Liver (tissue), 9 donors: Measurements from ENCODE around the gene CAPS. TPM values are rescaled to one million over a fixed set of nuclear protein-coding genes. Genes with fewer than 3 reads are reported as not detected.

ENCODE experiments used
- DNase-seq: peaks from one replicate; pipeline ENCODE4 v3.0.0-alpha.2; 2017; ENCODE audit warnings: low spot score
- H3K27ac ChIP-seq, 2 donors: one replicate each; pipeline ENCODE4 v1.7.0; 2013; ENCODE audit warnings: inconsistent platforms in 2 of 2, low read length in 2 of 2, control low read depth in 1 of 2, low read depth in 1 of 2, mild to moderate bottlenecking in 1 of 2
- H3K27me3 ChIP-seq, 4 donors: one replicate each; pipeline versions ENCODE4 v1.6.1 to v1.7.0; 2013; ENCODE audit warnings: low read length in 3 of 4, inconsistent platforms in 1 of 4, mild to moderate bottlenecking in 1 of 4, moderate library complexity in 1 of 4; ENCODE audit not compliant: control insufficient read depth in 4 of 4, insufficient read depth in 4 of 4
- H3K36me3 ChIP-seq, 4 donors: one replicate each; pipeline versions ENCODE4 v1.6.1 to v1.7.0; 2013; ENCODE audit warnings: low read length in 3 of 4, mild to moderate bottlenecking in 3 of 4, low read depth in 1 of 4, moderate library complexity in 1 of 4; ENCODE audit not compliant: control insufficient read depth in 4 of 4, insufficient read depth in 3 of 4
- H3K4me1 ChIP-seq, 4 donors: one replicate each; pipeline versions ENCODE4 v1.6.1 to v1.7.0; 2013; ENCODE audit warnings: low read length in 3 of 4, mild to moderate bottlenecking in 3 of 4, moderate library complexity in 1 of 4; ENCODE audit not compliant: control insufficient read depth in 4 of 4, insufficient read depth in 4 of 4
- H3K4me3 ChIP-seq, 3 donors: one replicate each; pipeline versions ENCODE4 v1.6.1 to v1.7.0; 2013; ENCODE audit warnings: low read length in 3 of 3, control low read depth in 1 of 3, low read depth in 1 of 3, mild to moderate bottlenecking in 1 of 3
- H3K9ac ChIP-seq, 2 donors: one replicate each; pipeline ENCODE4 v1.7.0; 2013; ENCODE audit warnings: low read length in 2 of 2, mild to moderate bottlenecking in 2 of 2, moderate library complexity in 2 of 2, control low read depth in 1 of 2, low read depth in 1 of 2
- H3K9me3 ChIP-seq, 4 donors: one replicate each; pipeline versions ENCODE4 v1.6.1 to v1.7.0; 2013; ENCODE audit warnings: low read length in 3 of 4; ENCODE audit not compliant: control insufficient read depth in 4 of 4
- ATF3 ChIP-seq: IDR thresholded peaks from 2 replicates; pipeline ENCODE4 v1.6.1; 2016; ENCODE audit warnings: antibody characterized with exemption
- CTCF ChIP-seq: fragments of 150-350 bp; IDR thresholded peaks from 2 replicates; pipeline ENCODE4 v1.5.1; 2017; ENCODE audit warnings: improper control_type of control experiment, low read depth, low read length; ENCODE audit not compliant: missing input control
- EGR1 ChIP-seq, 2 donors: IDR thresholded peaks; 2 replicates each; pipeline ENCODE4 v1.6.1; 2016 to 2018; ENCODE audit warnings: antibody characterized with exemption in 2 of 2, low read depth in 2 of 2
- FOXA1 ChIP-seq: IDR thresholded peaks from 2 replicates; pipeline ENCODE4 v1.6.1; 2016; ENCODE audit warnings: antibody characterized with exemption
- FOXA2 ChIP-seq: IDR thresholded peaks from 2 replicates; pipeline ENCODE4 v1.6.1; 2016; ENCODE audit warnings: antibody characterized with exemption
- GABPA ChIP-seq, 2 donors: IDR thresholded peaks in 1 of 2; conservative IDR thresholded peaks in 1 of 2; 2 replicates each; pipeline ENCODE4 v1.6.1; 2016; ENCODE audit warnings: antibody characterized with exemption in 2 of 2, mild to moderate bottlenecking in 1 of 2, moderate library complexity in 1 of 2
- HNF4A ChIP-seq, 2 donors: conservative IDR thresholded peaks; 2 replicates each; pipeline ENCODE4 v1.6.1; 2016; ENCODE audit warnings: antibody characterized with exemption in 2 of 2, mild to moderate bottlenecking in 2 of 2
- HNF4G ChIP-seq: IDR thresholded peaks from 2 replicates; pipeline ENCODE4 v1.6.1; 2016; ENCODE audit warnings: antibody characterized with exemption
- JUND ChIP-seq, 2 donors: IDR thresholded peaks; 2 replicates each; pipeline ENCODE4 v1.6.1; 2016; ENCODE audit warnings: antibody characterized with exemption in 2 of 2
- MAX ChIP-seq: IDR thresholded peaks from 2 replicates; pipeline ENCODE4 v1.6.1; 2016; ENCODE audit warnings: antibody characterized with exemption
- NR2F2 ChIP-seq: IDR thresholded peaks from 2 replicates; pipeline ENCODE4 v1.6.1; 2016; ENCODE audit warnings: antibody characterized with exemption
- RAD21 ChIP-seq, 2 donors: IDR thresholded peaks; 2 replicates each; pipeline ENCODE4 v1.6.1; 2016; ENCODE audit warnings: antibody characterized with exemption in 2 of 2, mild to moderate bottlenecking in 2 of 2
- RXRA ChIP-seq, 2 donors: IDR thresholded peaks; 2 replicates each; pipeline ENCODE4 v1.6.1; 2017 to 2018; ENCODE audit warnings: antibody characterized with exemption in 2 of 2, mild to moderate bottlenecking in 1 of 2
- SP1 ChIP-seq: IDR thresholded peaks from 2 replicates; pipeline ENCODE4 v1.6.1; 2018; ENCODE audit warnings: antibody characterized with exemption, mild to moderate bottlenecking
- TAF1 ChIP-seq: conservative IDR thresholded peaks from 2 replicates; pipeline ENCODE4 v1.6.1; 2016; ENCODE audit warnings: antibody characterized with exemption, mild to moderate bottlenecking
- YY1 ChIP-seq: IDR thresholded peaks from 2 replicates; pipeline ENCODE4 v1.6.1; 2016; ENCODE audit warnings: antibody characterized with exemption, mild to moderate bottlenecking
- WGBS: extraction: QIAGEN DNeasy Blood & Tissue Kit; methylation state at CpG from one replicate; pipeline ENCODE4 v1.1.7; 2013; 5-methylcytosine and 5-hydroxymethylcytosine counted together
- polyA plus RNA-seq, 2 donors: library from polyadenylated mRNA; stranded (reverse) in 1 of 2; unstranded in 1 of 2; fragments of 200-250 nt in 1 of 2; fragments of >200 nt in 1 of 2; fragmentation: Nextera tagmentation in 1 of 2; extraction: Ambion mirVana in 1 of 2; gene quantifications; one replicate each; pipeline versions ENCODE4 v1.2.1 to v1.2.3, GENCODE V29; 2013 to 2015
- total RNA-seq, 2 donors: library from RNA; depleted of rRNA; stranded (reverse); fragments of >200 nt; gene quantifications; one replicate each; pipeline ENCODE4 v1.2.3, GENCODE V29; 2014
- TF ChIP-seq, protein P1 (sequence below): IDR thresholded peaks from 2 replicates; pipeline ENCODE4 v1.6.1; 2016; ENCODE audit warnings: antibody characterized with exemption
- TF ChIP-seq, protein P2 (sequence below): IDR thresholded peaks from 2 replicates; pipeline ENCODE4 v1.6.1; 2016; ENCODE audit warnings: antibody characterized with exemption, mild to moderate bottlenecking
- donor health status: healthy.
- donor health status: healthy.
- donor health status: healthy.
- donor health status: healthy.
- donor health status: healthy.

CAPS gene
- total and polyA plus RNA-seq, 4 donors, result 2.1 to 11.4 (median 3.5) TPM

- Histone ChIP-seq H3K9me3 (no peaks in the 10 kb centered on the region), H3K4me3 (no peak overlapping the region), H3K9ac (no peak overlapping the region), H3K36me3 (no peaks in the 10 kb centered on the region), H3K4me1 (peaks cover 4 to 9% (median 5%) of the 10 kb centered on the region in 4 donors), H3K27me3 (no peaks in the 10 kb centered on the region), H3K27ac (peak overlapping the region; percentile 67 to 83)
- TF ChIP-seq NR2F2 (peak; percentile 64), FOXA1 (peak; percentile 56), GABPA (IDR thresholded peaks at IDR 0.05 in 1 of 2, conservative IDR thresholded peaks at IDR 0.05 in 1 of 2) (peak; percentile 42 to 75), RAD21 (IDR thresholded peaks at IDR 0.05) (peak; percentile 40 to 61), FOXA2 (peak; percentile 65), YY1 (peak; percentile 82), JUND (IDR thresholded peaks at IDR 0.05) (peak; percentile 60 to 78), RXRA (IDR thresholded peaks at IDR 0.05) (peak; percentile 94 to 96), ATF3 (peak; percentile 88), SP1 (peak; percentile 98), HNF4G (peak; percentile 70), HNF4A (conservative IDR thresholded peaks at IDR 0.05) (peak; percentile 93), EGR1 (IDR thresholded peaks at IDR 0.05; ENCODE audit: low read depth in 2 of 2) (peak; percentile 58 to 78), CTCF (no peak), MAX (peak; percentile 94), TAF1 (peak; percentile 39)
- TF ChIP-seq, protein P1, sequence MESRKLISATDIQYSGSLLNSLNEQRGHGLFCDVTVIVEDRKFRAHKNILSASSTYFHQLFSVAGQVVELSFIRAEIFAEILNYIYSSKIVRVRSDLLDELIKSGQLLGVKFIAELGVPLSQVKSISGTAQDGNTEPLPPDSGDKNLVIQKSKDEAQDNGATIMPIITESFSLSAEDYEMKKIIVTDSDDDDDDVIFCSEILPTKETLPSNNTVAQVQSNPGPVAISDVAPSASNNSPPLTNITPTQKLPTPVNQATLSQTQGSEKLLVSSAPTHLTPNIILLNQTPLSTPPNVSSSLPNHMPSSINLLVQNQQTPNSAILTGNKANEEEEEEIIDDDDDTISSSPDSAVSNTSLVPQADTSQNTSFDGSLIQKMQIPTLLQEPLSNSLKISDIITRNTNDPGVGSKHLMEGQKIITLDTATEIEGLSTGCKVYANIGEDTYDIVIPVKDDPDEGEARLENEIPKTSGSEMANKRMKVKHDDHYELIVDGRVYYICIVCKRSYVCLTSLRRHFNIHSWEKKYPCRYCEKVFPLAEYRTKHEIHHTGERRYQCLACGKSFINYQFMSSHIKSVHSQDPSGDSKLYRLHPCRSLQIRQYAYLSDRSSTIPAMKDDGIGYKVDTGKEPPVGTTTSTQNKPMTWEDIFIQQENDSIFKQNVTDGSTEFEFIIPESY, result peak; percentile 85
- TF ChIP-seq, protein P2, sequence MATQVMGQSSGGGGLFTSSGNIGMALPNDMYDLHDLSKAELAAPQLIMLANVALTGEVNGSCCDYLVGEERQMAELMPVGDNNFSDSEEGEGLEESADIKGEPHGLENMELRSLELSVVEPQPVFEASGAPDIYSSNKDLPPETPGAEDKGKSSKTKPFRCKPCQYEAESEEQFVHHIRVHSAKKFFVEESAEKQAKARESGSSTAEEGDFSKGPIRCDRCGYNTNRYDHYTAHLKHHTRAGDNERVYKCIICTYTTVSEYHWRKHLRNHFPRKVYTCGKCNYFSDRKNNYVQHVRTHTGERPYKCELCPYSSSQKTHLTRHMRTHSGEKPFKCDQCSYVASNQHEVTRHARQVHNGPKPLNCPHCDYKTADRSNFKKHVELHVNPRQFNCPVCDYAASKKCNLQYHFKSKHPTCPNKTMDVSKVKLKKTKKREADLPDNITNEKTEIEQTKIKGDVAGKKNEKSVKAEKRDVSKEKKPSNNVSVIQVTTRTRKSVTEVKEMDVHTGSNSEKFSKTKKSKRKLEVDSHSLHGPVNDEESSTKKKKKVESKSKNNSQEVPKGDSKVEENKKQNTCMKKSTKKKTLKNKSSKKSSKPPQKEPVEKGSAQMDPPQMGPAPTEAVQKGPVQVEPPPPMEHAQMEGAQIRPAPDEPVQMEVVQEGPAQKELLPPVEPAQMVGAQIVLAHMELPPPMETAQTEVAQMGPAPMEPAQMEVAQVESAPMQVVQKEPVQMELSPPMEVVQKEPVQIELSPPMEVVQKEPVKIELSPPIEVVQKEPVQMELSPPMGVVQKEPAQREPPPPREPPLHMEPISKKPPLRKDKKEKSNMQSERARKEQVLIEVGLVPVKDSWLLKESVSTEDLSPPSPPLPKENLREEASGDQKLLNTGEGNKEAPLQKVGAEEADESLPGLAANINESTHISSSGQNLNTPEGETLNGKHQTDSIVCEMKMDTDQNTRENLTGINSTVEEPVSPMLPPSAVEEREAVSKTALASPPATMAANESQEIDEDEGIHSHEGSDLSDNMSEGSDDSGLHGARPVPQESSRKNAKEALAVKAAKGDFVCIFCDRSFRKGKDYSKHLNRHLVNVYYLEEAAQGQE, result peak; percentile 49
- 31% methylated on average over 12 of the region's 12 CpGs for WGBS
- no peak for DNase-seq
Measured at GRCh38 chr19:5870986-5871394, 43.1 kb upstream of the CAPS start.
